Body of pancreas (tissue), 4 donors: ENCODE measurements around the gene MAFB. TPM values are rescaled to one million over a fixed set of nuclear protein-coding genes. Genes with fewer than 3 reads are reported as not detected.
"Not testable (repeated sequence)": the region's sequence is repeated elsewhere in the genome, so short reads cannot be mapped to it uniquely, and the experiment has no call there.

Experiments used
- ATAC-seq: fragments of 150-250 bp; one replicate; pipeline ENCODE4 v1.9.1; 2016
- DNase-seq, 4 donors: peaks; one replicate each; pipeline ENCODE4 v3.0.0-alpha.2; 2019
- H3K27ac ChIP-seq, 4 donors: fragments of 200-600 bp; sonication (generic); 1 replicate in 3 of 4; 2 replicates in 1 of 4; pipeline versions ENCODE4 v1.5.1 to v1.6.1; 2016 to 2019; ENCODE audit warnings: mild to moderate bottlenecking in 1 of 4, mixed read lengths in 1 of 4, moderate library complexity in 1 of 4
- H3K27me3 ChIP-seq, 2 donors: fragments of 200-600 bp; sonication (generic); one replicate each; pipeline ENCODE4 v1.6.0; 2016; ENCODE audit warnings: mild to moderate bottlenecking in 1 of 2
- H3K36me3 ChIP-seq, 2 donors: fragments of 200-600 bp; sonication (generic); replicated peaks in 1 of 2; 2 replicates each; pipeline ENCODE4 v1.5.1; 2016; ENCODE audit warnings: low read depth in 2 of 2; ENCODE audit not compliant: insufficient read depth in 1 of 2
- H3K4me1 ChIP-seq: fragments of 200-600 bp; sonication (generic); one replicate; pipeline ENCODE4 v1.6.0; 2016
- H3K4me3 ChIP-seq, 2 donors: fragments of 200-600 bp; sonication (generic); 1 replicate in 1 of 2; 2 replicates in 1 of 2; pipeline ENCODE4 v1.5.1; 2016 to 2019
- H3K9me3 ChIP-seq, 3 donors: fragments of 200-600 bp; sonication (generic); 1 replicate in 2 of 3; 2 replicates in 1 of 3; pipeline ENCODE4 v1.5.1; 2016
- CTCF ChIP-seq, 7 experiments: fragments of 450-650 bp in 4 of 7; fragments of 200-600 bp in 3 of 7; sonication (generic) in 3 of 7; IDR thresholded peaks; one replicate each; pipeline ENCODE4 v1.5.1; 2016 to 2019; ENCODE audit warnings: antibody characterized with exemption in 7 of 7
- POLR2A ChIP-seq, 3 donors: fragments of 450-650 bp; IDR thresholded peaks; one replicate each; pipeline ENCODE4 v1.6.1; 2016; ENCODE audit warnings: antibody characterized with exemption in 3 of 3, mild to moderate bottlenecking in 2 of 3
- WGBS, 2 donors: methylation state at CpG; one replicate each; pipeline ENCODE4 v1.1.5; 2017; 5-methylcytosine and 5-hydroxymethylcytosine counted together
- intact Hi-C: fragments of 100-400 bp; cut with DNase I; formaldehyde crosslinking; loops from one replicate; pipeline ENCODE4 v1.15.1; 2023
- total RNA-seq, 2 donors: library from RNA; depleted of rRNA; stranded (reverse); fragments of >200 nt; gene quantifications; one replicate each; pipeline ENCODE4 v1.1.0, GENCODE V29; 2016

Gene MAFB
- 10 to 100 TPM; 21.1 to 22.1 TPM for total RNA-seq

GRCh38 chr20:40689100-40689942 lies at the start of gene MAFB:
Gene MAFB, minus strand, starts transcription at chr20:40689236. Its CDS starts 386 bp downstream, at chr20:40688850.
- Histone ChIP-seq H3K4me1 (peaks cover 24% of the 10 kb centered on the region), H3K36me3 (no peaks in the 10 kb centered on the region), H3K4me3 (peak within 1 kb of the TSS; percentile 1 to 20), H3K27me3 (peaks cover 0 to 24% of the 10 kb centered on the region in 2 donors), H3K9me3 (no peaks in the 10 kb centered on the region), H3K27ac (peak within 1 kb of the TSS; percentile 85 to 97 (median 94))
- ATAC-seq (peak; percentile 85), DNase-seq (peak; percentile 91 to 95 (median 94))
- WGBS, 2 donors, result 0 to 1% methylated on average over 27 to 85 of the region's 85 CpGs
- intact Hi-C loops, result no loop called here
- peak in 1 of 7 experiments; percentile 10 for TF ChIP-seq CTCF (IDR thresholded peaks at IDR 0.05)
- TF ChIP-seq POLR2A (IDR thresholded peaks at IDR 0.05), result peak; percentile 97 to 99 (median 99)

- DNase-seq, H3K4me1 ChIP-seq, H3K27ac ChIP-seq, intact Hi-C loops, H3K9me3 ChIP-seq, H3K27me3 ChIP-seq, H3K36me3 ChIP-seq, ATAC-seq, H3K4me3 ChIP-seq: not testable (repeated sequence)
- 65 to 68% methylated on average over 4 of the region's 4 CpGs for WGBS, 2 donors
Observed at GRCh38 chr20:40736468-40736867, 47.4 kb upstream of the MAFB start.

GRCh38 chr20:40728996-40729395 lies 40.0 kb upstream of the MAFB start:
- TF ChIP-seq POLR2A (IDR thresholded peaks at IDR 0.05) (no peak), CTCF (IDR thresholded peaks at IDR 0.05) (no peak)
- Histone ChIP-seq H3K4me1 (no peaks in the 10 kb centered on the region), H3K27ac (no peak overlapping the region), H3K4me3 (no peak overlapping the region), H3K27me3 (no peaks in the 10 kb centered on the region), H3K9me3 (peaks cover 0 to 5% (median 0%) of the 10 kb centered on the region in 3 donors), H3K36me3 (no peaks in the 10 kb centered on the region)
- WGBS, 2 donors, result 7 to 11% methylated on average over 2 of the region's 2 CpGs
- ATAC-seq, result no peak
- intact Hi-C loops, result no loop called here
- DNase-seq, result no peak

- H3K36me3 ChIP-seq, result no peaks in the 10 kb centered on the region
- no peak for TF ChIP-seq CTCF (IDR thresholded peaks at IDR 0.05)
- TF ChIP-seq POLR2A (IDR thresholded peaks at IDR 0.05), result no peak
- no peaks in the 10 kb centered on the region for H3K4me1 ChIP-seq
- H3K4me3 ChIP-seq, result no peak overlapping the region
- H3K27me3 ChIP-seq, result no peaks in the 10 kb centered on the region
- WGBS, 2 donors, result 26 to 61% methylated on average over 1 of the region's 1 CpG
- no peak overlapping the region for H3K27ac ChIP-seq
- H3K9me3 ChIP-seq, result peaks cover 0 to 5% (median 0%) of the 10 kb centered on the region in 3 donors
- no peak for DNase-seq
- intact Hi-C loops, result no loop called here
- ATAC-seq, result no peak
Observed at GRCh38 chr20:40728470-40728869, 39.4 kb upstream of the MAFB start.

- no peak for ATAC-seq
- Histone ChIP-seq H3K36me3 (no peaks in the 10 kb centered on the region), H3K27ac (no peak overlapping the region), H3K27me3 (no peaks in the 10 kb centered on the region), H3K4me1 (no peaks in the 10 kb centered on the region), H3K9me3 (peaks cover 0 to 5% (median 0%) of the 10 kb centered on the region in 3 donors), H3K4me3 (no peak overlapping the region)
- no peak for DNase-seq
- TF ChIP-seq POLR2A (IDR thresholded peaks at IDR 0.05), result no peak
- TF ChIP-seq CTCF (IDR thresholded peaks at IDR 0.05), result no peak
- intact Hi-C loops, result no loop called here
Observed at GRCh38 chr20:40727960-40728359, 38.9 kb upstream of the MAFB start.
